B cell (primary cell): ENCODE measurements around the gene FBH1.

ENCODE experiments used
- EZH2 ChIP-seq: IDR thresholded peaks from 2 replicates; pipeline ENCODE4 v1.6.1; 2012; ENCODE audit warnings: borderline replicate concordance, low read depth, mild to moderate bottlenecking, moderate library complexity, low read length; ENCODE audit not compliant: insufficient read depth, poor library complexity, severe bottlenecking
- TF ChIP-seq, protein P1 (sequence below): fragments of 200-600 bp; IDR thresholded peaks from one replicate; pipeline ENCODE4 v1.8.0; 2022; ENCODE audit warnings: antibody characterized with exemption, mild to moderate bottlenecking

GRCh38 chr10:5876181-5876768 is 13.8 kb upstream of the FBH1 start:
- TF ChIP-seq EZH2, result no peak
- TF ChIP-seq, protein P1, sequence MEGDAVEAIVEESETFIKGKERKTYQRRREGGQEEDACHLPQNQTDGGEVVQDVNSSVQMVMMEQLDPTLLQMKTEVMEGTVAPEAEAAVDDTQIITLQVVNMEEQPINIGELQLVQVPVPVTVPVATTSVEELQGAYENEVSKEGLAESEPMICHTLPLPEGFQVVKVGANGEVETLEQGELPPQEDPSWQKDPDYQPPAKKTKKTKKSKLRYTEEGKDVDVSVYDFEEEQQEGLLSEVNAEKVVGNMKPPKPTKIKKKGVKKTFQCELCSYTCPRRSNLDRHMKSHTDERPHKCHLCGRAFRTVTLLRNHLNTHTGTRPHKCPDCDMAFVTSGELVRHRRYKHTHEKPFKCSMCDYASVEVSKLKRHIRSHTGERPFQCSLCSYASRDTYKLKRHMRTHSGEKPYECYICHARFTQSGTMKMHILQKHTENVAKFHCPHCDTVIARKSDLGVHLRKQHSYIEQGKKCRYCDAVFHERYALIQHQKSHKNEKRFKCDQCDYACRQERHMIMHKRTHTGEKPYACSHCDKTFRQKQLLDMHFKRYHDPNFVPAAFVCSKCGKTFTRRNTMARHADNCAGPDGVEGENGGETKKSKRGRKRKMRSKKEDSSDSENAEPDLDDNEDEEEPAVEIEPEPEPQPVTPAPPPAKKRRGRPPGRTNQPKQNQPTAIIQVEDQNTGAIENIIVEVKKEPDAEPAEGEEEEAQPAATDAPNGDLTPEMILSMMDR, result no peak
